Inferior parietal cortex (tissue), 1 donor: ENCODE data around the gene SCGB3A2.
A peak's percentile ranks its signal among the peaks of the same experiment; 100 is the strongest.
"Not testable (repeated sequence)": the region's sequence is repeated elsewhere in the genome, so short reads cannot be mapped to it uniquely, and the experiment has no call there.

ENCODE experiments used
- DNase-seq: peaks from one replicate; pipeline ENCODE4 v3.0.0-alpha.2; 2016; ENCODE audit errors: extremely low spot score

The SCGB3A2 gene

DNA sequence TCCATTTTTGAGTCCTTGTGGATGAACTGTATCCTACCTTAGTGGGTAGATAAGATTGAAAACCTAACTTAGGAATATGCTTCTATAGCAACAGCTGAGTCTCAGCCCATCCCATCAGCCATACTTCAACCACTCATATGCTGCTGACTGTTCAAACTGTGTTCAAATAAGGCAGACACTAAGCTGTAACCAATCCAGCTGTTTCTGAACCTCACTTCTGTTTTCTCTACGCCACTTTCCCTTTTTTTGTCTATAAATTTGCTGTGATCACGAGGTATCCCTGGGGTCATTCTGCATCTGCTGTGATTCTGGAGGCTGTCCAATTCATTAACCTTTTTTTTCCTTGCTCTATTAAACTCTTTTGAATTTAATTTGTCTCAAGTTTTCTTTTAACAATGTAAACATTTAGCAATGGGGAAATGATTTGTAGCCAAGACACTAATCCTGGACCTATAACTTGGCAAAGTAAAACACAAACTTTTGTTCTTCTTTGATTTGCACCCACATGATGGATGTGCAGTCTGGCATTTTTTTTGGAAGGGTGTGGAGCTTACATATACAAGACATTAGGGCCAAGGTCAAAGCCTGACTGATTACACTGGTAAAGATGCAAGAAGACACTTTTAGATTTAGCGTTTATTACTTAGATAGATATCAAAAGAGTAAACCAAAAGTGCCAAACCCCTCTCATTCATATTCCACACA, 14.9 kb upstream of the SCGB3A2 start:
- no peak for DNase-seq

DNA sequence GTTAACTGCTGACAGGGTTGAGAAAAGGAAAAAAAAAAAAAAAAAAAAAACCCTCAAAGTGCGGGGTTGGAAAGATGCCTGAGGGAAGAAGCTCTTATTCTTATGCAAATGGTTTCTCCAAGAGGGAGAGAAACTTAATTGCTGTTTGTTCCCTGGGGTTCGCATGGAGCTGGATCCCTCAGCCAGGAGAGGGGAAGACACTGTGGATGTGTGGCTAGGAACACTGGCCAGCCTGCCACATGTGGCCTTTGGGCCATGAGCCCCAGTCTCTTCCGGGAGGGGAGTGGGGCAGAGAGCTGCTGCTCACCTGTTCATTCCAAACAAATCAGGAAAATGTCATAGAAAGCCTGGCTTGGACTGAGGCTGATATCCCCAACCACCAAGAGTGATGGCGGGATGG, 9.4 kb upstream of the SCGB3A2 start:
- DNase-seq: no peak

DNA sequence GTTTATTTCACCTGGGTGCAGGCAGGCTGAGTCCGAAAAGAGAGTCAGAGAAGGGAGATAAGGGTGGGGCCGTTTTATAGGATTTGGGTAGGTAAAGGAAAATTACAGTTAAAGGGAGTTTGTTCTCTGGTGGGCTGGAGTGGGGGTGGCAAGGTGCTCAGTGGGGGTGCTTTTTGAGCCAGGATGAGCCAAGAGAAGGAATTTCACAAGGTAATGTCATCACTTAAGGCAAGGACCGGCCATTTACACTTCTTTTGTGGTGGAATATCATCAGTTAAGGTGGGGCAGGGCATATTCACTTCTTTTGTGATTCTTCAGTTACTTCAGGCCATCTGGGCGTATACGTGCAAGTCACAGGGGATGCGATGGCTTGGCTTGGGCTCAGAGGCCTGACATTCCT, 8.6 kb upstream of the SCGB3A2 start:
- DNase-seq: not testable (repeated sequence)

DNA sequence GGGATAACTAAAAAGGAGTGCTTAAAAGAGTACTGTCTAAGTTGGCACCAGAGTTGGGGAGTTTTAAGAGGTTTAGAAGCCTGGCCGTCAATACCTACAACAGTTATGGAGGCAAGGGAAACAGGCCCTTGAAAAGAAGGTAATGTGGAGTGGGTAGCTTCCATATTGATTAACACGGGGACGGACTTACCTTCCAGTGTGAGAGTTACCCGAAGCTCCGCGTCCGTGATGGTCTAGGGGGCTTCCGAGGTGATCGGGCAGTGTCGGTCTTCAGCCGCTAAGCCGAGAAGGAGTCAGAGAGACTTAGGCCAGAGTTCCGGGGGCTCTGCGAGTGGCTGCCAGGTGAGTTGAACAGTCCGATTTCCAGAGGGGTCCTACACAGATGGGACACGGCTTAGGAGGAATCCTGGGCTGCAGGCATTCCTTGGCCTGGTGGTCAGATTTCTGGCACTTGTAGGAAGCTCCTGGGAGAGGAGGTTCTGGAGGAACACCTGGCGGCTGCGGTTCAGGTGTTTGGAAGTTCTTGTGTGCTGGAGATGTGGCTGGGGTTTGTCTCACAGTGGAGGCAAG, 6.4 kb upstream of the SCGB3A2 start:
- not testable (repeated sequence) for DNase-seq

DNA sequence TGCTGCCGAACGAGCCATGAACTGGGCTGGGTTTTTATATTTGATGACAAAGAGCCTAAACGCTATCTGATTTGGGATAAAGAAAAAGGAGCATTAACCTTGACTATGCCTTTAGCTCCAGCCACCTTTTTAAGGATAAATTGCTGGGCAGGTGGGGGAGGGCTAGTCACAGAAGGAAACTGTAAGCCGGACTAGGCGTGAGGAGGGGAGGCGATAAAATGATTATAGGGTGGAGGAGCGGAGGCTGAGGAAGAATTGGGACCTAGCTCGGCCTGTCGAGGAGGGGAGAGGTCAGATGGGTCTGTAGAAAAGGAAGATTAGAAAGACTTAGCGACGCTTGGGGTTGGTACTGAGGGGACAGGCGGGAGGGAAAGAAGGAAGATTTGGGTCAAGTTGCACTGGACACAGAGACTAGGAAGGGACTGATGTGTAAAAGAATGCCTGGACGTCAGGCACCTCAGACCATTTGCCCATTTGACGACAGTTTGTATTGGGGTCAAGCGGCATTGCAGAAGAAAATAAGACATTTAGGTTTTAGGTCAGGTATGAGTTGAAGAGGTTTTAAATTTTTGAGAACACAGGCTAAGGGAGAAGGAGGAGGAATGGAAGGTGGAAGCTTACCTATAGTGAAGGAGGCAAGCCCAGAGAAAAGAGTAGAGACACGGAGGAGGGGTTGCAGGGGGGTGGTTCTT, 5.6 kb upstream of the SCGB3A2 start:
- DNase-seq: not testable (repeated sequence)

DNA sequence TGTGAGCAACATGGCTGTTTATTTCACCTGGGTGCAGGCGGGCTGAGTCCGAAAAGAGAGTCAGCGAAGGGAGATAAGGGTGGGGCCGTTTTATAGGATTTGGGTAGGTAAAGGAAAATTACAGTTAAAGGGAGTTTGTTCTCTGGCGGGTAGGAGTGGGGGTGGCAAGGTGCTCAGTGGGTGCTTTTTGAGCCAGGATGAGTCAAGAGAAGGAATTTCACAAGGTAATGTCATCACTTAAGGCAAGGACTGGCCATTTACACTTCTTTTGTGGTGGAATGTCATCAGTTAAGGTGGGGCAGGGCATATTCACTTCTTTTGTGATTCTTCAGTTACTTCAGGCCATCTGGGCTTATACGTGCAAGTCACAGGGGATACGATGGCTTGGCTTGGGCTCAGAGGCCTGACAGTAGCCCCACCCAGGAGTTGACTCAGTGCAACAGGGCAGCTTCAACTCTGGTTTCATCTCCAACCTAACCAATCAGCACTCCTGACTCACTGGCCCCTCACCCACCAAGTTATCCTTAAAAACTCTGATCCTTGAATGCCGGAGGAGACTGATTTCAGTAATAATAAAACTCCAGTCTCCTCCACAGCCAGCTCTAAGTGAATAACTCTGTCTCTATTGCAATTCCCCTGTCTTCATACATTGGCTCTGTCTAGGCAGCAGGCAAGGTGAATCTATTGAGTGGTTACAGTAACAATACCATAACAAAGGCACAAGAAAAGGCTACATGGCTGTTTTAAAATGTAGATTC, 4.2 kb upstream of the SCGB3A2 start:
- DNase-seq: not testable (repeated sequence)

DNA sequence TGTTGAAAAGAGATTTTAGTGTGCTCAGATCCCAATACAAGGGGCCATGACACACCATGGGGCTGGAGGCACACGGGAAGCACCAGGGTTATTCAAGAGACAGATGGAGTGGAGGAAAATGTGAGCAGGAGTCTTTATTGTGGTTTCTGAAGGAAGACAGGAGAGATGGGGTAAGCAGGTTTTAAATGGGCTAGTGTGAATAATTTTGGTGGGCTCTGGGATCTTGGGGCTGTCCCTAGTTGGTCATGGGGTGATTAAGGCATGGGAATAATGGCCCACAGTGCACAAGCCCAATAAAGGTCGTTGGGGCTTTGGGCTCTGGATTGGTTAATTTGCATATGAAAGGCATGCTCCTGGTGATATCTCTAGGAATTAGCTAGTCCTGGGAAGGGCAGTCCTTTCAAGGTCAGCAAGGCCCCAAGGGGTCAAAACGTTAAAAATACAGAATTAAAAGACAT, 3.6 kb upstream of the SCGB3A2 start:
- no peak for DNase-seq

DNA sequence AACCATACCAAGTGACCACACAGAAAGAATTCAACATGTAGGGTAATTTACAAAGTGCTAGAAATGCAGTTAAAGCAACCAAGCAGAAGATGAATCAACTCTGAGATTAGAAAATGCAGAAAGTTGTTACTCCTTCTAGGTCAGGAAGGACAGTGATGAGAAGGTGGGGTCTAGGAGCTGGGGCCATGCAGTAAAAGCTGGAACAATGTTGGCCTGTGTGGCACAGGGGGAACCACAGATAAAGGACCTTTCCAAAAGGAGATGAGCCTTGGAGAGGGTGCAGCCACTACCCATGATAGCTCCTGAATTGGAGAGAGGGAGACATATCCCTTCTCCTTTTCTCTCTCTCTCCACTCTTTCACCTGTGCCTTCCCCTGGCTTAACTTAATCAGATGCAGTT, 2.4 kb upstream of the SCGB3A2 start:
- DNase-seq: no peak

DNA sequence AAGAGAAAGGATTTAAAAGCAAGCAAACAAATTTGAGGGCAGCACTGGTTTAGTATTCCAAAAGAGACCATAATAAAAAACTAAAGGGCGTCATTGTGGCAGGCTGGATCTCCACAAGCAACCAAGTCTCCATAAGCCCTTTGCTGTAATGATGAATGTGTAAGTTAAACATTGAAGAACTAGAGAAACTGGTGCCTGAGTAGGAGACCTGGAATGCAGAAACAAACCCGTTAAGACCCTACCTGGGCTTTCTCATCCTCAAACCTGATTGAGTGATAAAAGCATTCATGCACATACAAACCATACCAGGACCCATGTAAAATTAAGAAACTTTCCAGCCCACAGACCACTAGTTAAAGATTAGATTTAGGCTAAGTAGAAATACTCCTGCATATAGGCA, 1.9 kb upstream of the SCGB3A2 start:
- no peak for DNase-seq

DNA sequence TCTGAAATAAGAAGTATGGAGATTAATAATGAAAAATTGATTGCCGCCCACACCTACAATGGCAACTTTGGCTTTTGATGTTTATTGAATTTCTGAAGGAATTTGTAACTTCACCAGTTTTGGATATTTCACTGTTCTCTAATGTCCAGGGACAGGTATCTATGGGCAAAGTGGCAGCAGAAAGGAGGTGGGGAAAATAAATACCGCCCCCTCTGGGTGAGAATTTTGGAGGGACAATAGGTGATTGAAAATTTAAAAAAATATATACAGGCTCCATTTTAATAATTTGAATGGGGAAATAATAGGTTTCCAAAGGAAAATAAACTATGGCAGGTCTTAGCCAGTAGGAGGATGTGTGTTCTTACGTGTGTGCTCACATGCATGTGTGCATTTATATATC, 1.3 kb downstream of the SCGB3A2 start:
- DNase-seq: no peak

DNA sequence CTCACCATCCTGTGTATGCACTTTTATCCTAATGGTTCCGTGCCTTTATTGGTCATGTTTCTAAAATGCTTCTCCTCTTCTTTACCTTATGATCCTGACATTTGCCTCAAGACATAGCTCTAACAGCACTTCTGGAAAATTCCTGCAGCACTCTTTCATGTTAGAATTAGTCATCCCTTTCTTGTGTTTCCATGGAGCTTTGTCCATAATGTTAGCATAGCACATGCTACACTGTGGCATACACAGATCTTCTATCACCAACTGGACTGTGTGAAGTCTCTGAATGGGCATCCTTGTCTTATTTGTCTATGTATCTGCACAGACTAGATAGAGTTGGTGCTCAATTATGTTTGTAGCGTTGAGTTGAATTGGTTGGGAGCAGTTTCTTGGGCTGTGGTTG, 2.0 kb downstream of the SCGB3A2 start:
- DNase-seq: no peak

DNA sequence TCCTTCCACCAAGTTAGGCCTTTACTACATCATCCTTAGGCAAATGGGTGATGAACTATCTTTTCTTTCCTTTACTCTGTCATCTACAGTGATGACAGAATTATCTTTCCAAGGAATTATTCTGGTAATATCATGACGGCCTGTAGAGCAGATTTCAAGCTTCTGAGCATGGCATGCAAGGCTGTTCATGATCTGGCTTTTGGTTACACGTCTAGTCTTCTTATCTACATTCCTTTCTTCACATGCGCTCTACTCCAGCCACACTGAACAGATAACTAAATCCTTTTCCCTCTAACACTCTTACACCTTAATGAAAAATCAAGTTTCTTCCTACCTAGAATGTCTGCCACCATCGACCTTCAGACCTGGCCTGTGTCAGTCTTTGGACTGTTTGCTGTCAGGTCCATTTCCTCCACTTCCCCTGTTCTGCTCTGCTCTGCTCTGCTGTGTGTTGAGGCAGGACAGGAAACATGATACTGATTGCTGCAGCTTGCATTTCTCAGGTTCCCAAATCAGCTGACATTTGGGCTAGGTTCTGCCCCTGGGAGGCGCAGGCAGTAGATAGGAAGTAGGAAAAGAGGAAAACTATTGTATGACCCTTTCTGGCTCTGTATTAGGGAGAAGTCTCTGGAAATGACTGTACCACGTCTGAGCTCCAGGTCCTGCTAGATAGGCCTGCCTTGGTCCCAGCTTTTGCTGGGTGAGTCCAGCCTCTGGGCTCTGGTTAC, 4.2 kb downstream of the SCGB3A2 start:
- DNase-seq: no peak

DNA sequence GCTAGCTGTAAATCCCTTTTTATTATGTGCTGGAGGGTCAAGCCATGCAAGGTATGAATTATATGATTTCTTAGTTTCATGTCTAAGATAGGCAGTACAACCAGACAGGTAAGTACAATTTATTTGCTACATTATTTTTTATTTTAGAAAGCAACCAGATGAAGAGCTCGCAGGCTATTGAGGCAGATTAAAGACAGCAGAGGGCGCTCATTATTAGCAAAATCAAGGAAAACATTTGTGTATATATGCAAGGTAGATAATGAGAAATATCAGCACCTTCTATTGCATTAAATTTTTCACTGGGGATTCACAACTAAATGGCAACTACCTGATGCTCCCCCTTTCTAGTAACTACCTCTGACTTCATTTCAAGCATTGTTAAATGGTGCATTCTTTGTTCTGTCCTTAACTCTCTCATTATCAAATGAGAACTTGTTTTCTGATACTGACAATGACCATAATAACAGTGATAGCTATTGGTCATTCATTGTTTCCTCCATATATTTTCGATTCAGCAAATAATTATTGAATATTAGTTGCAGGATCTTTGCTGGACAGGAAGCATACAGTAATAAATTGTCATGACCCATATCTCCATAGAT, 8.6 kb downstream of the SCGB3A2 start:
- peak; percentile 16 for DNase-seq

DNA sequence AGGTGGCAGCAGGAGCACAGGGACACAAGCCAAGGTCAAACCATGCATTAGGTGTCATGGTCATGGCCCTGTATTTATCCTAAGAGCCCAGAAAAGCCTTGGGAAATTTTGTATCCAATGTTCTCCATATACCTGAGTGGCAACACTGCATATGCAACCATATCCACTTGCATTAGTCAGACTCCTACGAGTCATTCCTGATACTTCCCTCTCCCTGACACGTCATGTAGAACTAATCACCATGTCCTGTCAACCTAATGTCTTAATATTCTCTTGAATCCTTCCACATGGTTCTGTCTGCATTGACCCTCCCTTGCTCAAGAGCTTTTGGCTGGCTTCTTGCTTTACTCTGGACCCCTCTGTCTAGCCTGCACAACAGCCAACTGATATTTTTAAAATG, 9.4 kb downstream of the SCGB3A2 start:
- no peak for DNase-seq

DNA sequence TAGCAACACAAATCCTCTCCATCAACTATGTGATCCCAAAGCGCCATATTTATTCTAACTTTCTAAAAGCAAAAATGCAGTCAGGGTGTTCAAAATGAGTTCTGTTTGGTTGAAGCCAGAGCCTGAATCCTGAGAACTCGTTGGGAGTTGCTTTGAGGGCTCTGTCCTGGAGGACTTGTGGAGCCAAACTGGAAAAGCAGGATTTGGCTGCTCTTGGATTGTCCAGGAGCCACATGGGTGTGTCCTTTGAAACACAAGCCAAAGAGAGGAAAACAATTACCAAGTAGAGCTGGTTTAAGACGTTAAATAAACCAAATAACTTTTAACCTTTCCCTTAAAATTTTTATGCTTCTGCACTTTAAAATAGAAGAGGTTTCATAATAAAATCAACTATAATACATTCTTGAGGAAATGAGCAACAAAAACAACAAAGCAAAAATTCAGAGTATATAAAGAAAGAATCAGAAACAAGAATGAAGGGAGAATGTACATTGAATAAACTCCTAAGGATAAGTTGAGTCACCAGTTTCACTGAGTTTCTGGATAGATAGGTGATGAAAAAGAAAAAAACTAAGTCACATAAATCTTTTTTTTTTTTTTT, 14.3 kb downstream of the SCGB3A2 start:
- no peak for DNase-seq

DNA sequence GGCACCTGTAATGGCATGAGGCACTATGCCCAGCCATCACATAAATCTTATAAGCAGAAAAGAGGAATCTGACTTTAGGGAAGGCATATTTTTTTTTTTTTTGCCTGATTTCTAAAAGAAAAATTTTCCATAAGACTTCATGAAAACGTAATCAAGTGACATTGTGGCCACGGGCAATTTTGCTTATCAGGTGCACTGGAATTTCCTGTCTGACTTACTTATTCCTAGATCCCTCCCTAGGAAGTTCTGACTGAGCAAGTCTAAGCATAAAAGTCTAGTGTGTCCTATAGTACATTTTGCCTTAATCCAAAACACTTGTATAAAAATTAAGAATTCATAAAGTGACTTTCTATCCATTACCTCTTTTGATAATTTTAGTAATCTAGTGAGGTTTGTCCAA, 15.3 kb downstream of the SCGB3A2 start:
- no peak for DNase-seq

DNA sequence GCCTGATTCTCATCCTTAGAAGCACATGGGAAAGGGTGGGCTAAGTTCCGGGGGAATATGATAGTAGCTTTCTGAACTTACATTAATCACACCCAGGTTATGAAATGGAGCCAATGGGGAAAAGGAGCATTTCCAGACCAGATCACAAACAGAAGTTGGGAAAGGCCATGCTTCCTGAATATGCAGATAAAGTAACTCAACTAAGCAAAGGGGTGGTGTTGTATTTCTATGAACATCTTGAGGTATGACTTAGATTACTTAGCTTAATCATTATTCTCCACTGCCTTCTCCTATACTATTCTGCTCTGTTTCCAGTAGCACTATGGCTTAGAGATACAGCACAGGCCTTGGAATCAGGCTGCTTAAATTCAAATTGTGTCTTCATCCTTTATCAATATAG, 17.4 kb downstream of the SCGB3A2 start:
- no peak for DNase-seq

DNA sequence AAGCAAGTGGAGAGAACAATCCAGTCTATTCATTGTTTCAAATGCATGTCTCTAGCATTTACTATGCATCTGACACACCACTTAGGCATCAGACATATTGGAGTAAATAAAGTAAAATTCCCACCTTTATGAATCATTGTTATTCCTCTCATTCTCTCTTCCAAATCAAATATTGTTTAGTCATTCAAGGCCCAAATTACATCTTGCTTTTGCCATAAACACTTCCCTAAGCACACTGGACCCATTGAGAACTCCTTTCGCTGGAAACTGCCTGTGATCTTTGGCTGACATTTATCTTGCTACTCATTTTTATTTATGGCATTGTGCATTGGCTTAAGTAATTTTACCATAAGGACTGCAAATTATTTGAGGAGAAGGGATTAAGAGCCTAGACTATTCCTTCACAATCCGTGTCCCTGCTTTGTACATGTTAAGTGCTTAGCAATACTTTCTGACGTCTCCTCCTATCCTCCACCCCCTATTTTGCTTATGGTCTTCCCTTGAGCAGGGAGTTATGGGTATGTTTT, 20.4 kb downstream of the SCGB3A2 start:
- no peak for DNase-seq

DNA sequence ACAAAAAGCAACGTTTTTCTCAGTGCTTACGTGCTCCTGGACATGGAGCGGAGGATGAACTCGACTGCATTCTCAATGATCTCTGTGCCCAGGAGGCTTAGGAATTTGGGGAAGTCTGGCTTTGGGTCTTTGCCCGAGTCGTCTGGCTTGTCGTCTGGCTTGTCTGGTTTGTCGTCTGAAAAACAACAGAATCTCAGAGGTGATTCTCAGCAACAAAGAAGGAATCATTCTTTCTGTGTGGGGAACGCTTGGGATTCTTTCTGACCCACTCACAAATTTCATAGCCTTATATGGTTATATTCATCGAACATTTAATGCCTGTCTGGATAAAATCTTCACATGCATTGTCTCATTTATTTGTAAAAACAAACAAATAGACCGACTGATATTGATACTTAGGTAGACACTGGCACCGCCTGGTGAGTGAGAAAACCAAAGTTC, 23.1 kb downstream of the SCGB3A2 start:
- DNase-seq: no peak

DNA sequence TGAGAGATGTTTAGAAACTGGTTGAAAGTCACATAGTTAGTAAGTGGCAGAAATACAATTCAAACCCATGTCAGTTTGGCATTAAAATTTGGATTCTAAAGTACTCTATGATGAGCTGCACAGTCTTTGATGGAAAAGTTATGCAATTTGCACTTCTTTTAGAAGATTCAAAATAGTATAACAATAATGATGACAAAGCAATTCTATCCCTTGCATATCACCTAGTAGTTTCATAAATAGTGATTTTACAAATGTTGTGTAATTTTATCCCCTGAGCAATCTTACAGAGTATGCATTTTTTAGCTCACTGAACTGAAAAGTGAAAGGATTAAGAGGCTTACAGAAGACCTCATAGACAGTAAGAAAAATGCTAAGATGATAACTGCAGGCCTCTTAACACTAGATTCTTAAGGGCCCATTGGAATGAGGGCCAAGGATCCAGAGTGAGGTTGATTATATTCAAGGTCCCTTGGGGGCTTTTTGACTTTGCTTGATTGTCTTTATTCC, 24.2 kb downstream of the SCGB3A2 start:
- no peak for DNase-seq
